Smooth muscle cell (in vitro differentiated cells): Measurements from ENCODE around the gene AHRR. TPM values are rescaled to one million over a fixed set of nuclear protein-coding genes. Genes with fewer than 3 reads are reported as not detected.
"Not testable (repeated sequence)": the region's sequence is repeated elsewhere in the genome, so short reads cannot be mapped to it uniquely, and the experiment has no call there.

Experiments used
- DNase-seq: peaks from one replicate; lab custom pipeline; 2025; ENCODE audit not compliant: unreplicated experiment; lab: John Stamatoyannopoulos, UW
- H2AFZ ChIP-seq: fragments of 200-600 bp; sonication (generic); 2 replicates; pipeline ENCODE4 v1.6.0; 2016; ENCODE audit warnings: antibody characterized with exemption, low read depth, mild to moderate bottlenecking
- H3F3A ChIP-seq: fragments of 200-600 bp; sonication (generic); 2 replicates; pipeline ENCODE4 v1.6.0; 2017; ENCODE audit warnings: antibody characterized with exemption, low read depth
- H3K27ac ChIP-seq: fragments of 200-600 bp; sonication (generic); 2 replicates; pipeline ENCODE4 v1.5.1; 2016; ENCODE audit warnings: low read depth, mild to moderate bottlenecking
- H3K27me3 ChIP-seq: fragments of 200-600 bp; sonication (generic); 2 replicates; pipeline ENCODE4 v1.6.1; 2016; ENCODE audit warnings: low read depth, mild to moderate bottlenecking
- H3K36me3 ChIP-seq: fragments of 200-600 bp; sonication (generic); 2 replicates; pipeline ENCODE4 v1.5.1; 2016; ENCODE audit warnings: low read depth
- H3K4me1 ChIP-seq: fragments of 200-600 bp; sonication (generic); 2 replicates; pipeline ENCODE4 v1.5.1; 2016; ENCODE audit warnings: low read depth
- H3K4me2 ChIP-seq: fragments of 200-600 bp; sonication (generic); 2 replicates; pipeline ENCODE4 v1.6.0; 2016; ENCODE audit warnings: mild to moderate bottlenecking
- H3K4me3 ChIP-seq: fragments of 200-600 bp; sonication (generic); 2 replicates; pipeline ENCODE4 v1.5.1; 2016; ENCODE audit warnings: mild to moderate bottlenecking
- H3K79me2 ChIP-seq: fragments of 200-600 bp; sonication (generic); 2 replicates; pipeline ENCODE4 v1.6.0; 2016; ENCODE audit warnings: low read depth, mild to moderate bottlenecking
- H3K9ac ChIP-seq: fragments of 200-600 bp; sonication (generic); 2 replicates; pipeline ENCODE4 v1.6.0; 2016; ENCODE audit warnings: low read depth
- H3K9me3 ChIP-seq: fragments of 200-600 bp; sonication (generic); replicated peaks from 2 replicates; pipeline ENCODE4 v1.5.1; 2016; ENCODE audit warnings: low read depth
- H4K20me1 ChIP-seq: fragments of 200-600 bp; sonication (generic); 2 replicates; pipeline ENCODE4 v1.6.0; 2016; ENCODE audit warnings: low read depth
- WGBS: methylation state at CpG from one replicate; pipeline ENCODE4 v1.1.7; 2016; ENCODE audit warnings: low lambda C conversion rate; 5-methylcytosine and 5-hydroxymethylcytosine counted together
- polyA plus RNA-seq: library from polyadenylated mRNA; unstranded; fragments of >200 nt; fragmentation: Nextera tagmentation; extraction: Ambion mirVana; gene quantifications from 2 replicates; pipeline ENCODE4 v1.2.1, GENCODE V29; 2016
- total RNA-seq: library from RNA; depleted of rRNA; stranded (reverse); fragments of >200 nt; gene quantifications from 2 replicates; pipeline ENCODE4 v1.2.3, GENCODE V29; 2014
- TF ChIP-seq, protein P1 (sequence below): fragments of 200-600 bp; sonication (generic); IDR thresholded peaks from 2 replicates; pipeline ENCODE4 v1.5.1; 2017; ENCODE audit warnings: borderline replicate concordance, mild to moderate bottlenecking, antibody characterized with exemption; ENCODE audit not compliant: insufficient read depth, poor library complexity, severe bottlenecking

AHRR gene
- total and polyA plus RNA-seq, 2 experiments from 2014 or later, result 14.4 to 18.2 TPM

DNA sequence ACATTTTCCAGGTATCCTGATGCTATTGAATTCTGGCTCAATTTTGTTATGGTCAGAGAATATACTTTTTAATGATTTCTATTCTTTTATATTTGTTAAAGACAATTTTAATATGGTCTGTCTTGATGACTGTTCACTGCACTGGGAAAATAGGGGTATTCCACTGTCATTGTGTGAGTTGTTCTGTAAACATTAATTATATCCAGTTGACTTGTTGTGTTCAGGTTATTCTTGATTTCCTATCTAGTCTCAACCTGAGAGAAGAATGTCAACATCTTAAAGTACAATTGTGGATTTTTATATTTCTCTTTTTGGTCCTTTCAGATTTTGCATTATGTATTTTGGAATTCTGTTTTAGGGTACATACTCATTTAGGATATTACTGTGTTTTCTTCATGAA lies 61.6 kb downstream of the AHRR start:
- H3K36me3 ChIP-seq, result peaks cover 10% of the 10 kb centered on the region
- no peaks in the 10 kb centered on the region for H3K27me3 ChIP-seq
- peaks cover 14% of the 10 kb centered on the region for H3K4me1 ChIP-seq
- TF ChIP-seq, protein P1, sequence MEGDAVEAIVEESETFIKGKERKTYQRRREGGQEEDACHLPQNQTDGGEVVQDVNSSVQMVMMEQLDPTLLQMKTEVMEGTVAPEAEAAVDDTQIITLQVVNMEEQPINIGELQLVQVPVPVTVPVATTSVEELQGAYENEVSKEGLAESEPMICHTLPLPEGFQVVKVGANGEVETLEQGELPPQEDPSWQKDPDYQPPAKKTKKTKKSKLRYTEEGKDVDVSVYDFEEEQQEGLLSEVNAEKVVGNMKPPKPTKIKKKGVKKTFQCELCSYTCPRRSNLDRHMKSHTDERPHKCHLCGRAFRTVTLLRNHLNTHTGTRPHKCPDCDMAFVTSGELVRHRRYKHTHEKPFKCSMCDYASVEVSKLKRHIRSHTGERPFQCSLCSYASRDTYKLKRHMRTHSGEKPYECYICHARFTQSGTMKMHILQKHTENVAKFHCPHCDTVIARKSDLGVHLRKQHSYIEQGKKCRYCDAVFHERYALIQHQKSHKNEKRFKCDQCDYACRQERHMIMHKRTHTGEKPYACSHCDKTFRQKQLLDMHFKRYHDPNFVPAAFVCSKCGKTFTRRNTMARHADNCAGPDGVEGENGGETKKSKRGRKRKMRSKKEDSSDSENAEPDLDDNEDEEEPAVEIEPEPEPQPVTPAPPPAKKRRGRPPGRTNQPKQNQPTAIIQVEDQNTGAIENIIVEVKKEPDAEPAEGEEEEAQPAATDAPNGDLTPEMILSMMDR, result no peak
- no peaks in the 10 kb centered on the region for H4K20me1 ChIP-seq
- H3F3A ChIP-seq, result peaks cover 12% of the 10 kb centered on the region
- no peak for DNase-seq
- no peak overlapping the region for H3K9ac ChIP-seq
- H2AFZ ChIP-seq, result no peak overlapping the region
- no peak overlapping the region for H3K4me2 ChIP-seq
- no peak overlapping the region for H3K4me3 ChIP-seq
- H3K79me2 ChIP-seq, result peaks cover 25% of the 10 kb centered on the region
- H3K27ac ChIP-seq, result no peak overlapping the region
- peaks cover 12% of the 10 kb centered on the region for H3K9me3 ChIP-seq

DNA sequence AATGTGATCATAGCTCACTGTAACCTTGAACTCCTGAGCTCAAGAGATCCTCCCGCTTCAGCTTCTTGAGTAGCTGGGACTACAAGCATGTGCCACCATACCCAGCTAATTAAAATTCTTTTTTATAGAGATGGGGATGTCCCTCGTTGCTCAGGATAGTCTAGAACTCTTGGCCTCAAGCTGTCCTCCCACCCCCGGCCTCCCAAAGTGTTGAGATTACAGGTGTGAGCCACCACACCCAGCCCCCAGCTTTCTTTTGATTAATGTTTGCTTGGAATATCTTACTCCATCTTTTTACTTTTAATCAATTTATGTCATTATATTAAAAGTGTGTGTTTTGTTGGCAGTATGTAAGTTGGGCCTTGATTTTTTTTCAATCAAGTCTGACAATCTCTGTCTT lies 62.1 kb downstream of the AHRR start:
- H3K79me2 ChIP-seq, result peaks cover 25% of the 10 kb centered on the region

DNA sequence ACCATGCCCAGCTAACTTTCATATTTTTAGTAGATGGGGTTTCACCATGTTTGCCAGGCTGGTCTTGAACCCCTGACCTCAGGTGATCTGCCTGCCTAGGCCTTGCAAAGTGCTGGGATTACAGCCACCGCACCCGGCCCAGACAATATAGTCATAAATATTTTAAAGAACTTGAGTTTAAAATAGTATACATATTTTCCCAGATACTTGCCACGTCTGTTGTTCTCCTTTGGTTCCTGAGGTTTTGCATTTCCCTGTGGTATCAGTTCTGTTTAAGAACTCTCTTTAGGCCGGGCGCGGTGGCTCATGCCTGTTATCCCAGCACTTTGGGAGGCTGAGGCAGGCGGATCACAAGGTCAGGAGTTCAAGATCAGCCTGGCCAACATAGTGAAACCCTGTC lies 63.1 kb downstream of the AHRR start:
- H3K27ac ChIP-seq, H3K36me3 ChIP-seq, H3K9ac ChIP-seq, H4K20me1 ChIP-seq, DNase-seq, H3F3A ChIP-seq, H3K4me1 ChIP-seq, H3K27me3 ChIP-seq, H3K4me2 ChIP-seq, H3K4me3 ChIP-seq, H2AFZ ChIP-seq: not testable (repeated sequence)
- 93% methylated on average over 7 of the region's 7 CpGs for WGBS
- peaks cover 25% of the 10 kb centered on the region for H3K79me2 ChIP-seq
- H3K9me3 ChIP-seq, result peaks cover 12% of the 10 kb centered on the region

More for the DNA sequence above, 62.1 kb downstream of the AHRR start:
- Histone ChIP-seq H3K27me3 (no peaks in the 10 kb centered on the region), H3F3A (peaks cover 8% of the 10 kb centered on the region), H3K9me3 (peaks cover 12% of the 10 kb centered on the region), H3K27ac (no peak overlapping the region), H2AFZ (no peak overlapping the region), H3K9ac (no peak overlapping the region), H3K36me3 (peaks cover 10% of the 10 kb centered on the region), H3K4me1 (peaks cover 10% of the 10 kb centered on the region), H3K4me3 (no peak overlapping the region), H4K20me1 (no peaks in the 10 kb centered on the region), H3K4me2 (no peak overlapping the region)
- TF ChIP-seq, protein P1, result no peak
- WGBS, result 86% methylated on average over 3 of the region's 3 CpGs
- no peak for DNase-seq

DNA sequence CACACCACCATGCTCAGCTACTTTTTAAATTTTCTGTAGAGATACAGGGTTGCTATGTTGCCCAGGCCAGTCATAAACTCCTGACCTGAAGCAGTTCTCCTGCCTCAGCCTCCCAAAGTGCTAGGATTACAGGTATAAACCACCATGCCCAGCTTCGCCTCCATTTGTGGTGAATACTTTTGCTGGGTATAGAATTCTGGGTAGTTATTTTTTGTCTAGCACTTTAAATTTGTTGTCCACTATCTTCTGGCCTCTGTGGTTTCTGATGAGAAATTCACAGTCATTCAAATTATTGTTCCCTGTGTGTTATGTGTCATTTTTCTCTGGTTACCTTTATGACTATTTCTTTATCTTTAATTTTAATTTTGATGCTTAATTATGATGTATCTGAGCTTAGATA lies 63.8 kb downstream of the AHRR start:
- 100% methylated on average over 1 of the region's 1 CpG for WGBS
- H3K9me3 ChIP-seq, result peaks cover 12% of the 10 kb centered on the region
- peaks cover 22% of the 10 kb centered on the region for H3K79me2 ChIP-seq
- no peaks in the 10 kb centered on the region for H4K20me1 ChIP-seq
- H3K27ac ChIP-seq, result no peak overlapping the region
- H3F3A ChIP-seq, result peaks cover 5% of the 10 kb centered on the region
- no peak for DNase-seq
- peaks cover 1% of the 10 kb centered on the region for H3K4me1 ChIP-seq
- TF ChIP-seq, protein P1, result no peak
- H3K4me2 ChIP-seq, result no peak overlapping the region
- H3K4me3 ChIP-seq, result no peak overlapping the region
- peaks cover 10% of the 10 kb centered on the region for H3K36me3 ChIP-seq
- H2AFZ ChIP-seq, result no peak overlapping the region
- H3K9ac ChIP-seq, result no peak overlapping the region
- no peaks in the 10 kb centered on the region for H3K27me3 ChIP-seq
